SK-N-MC (cell line): ENCODE data around the gene BTNL3.
A peak's percentile ranks its signal among the peaks of the same experiment; 100 is the strongest.

Experiments
- DNase-seq: peaks from one replicate; pipeline ENCODE4 v3.0.0-alpha.2; 2011; ENCODE audit warnings: low read depth, low spot score
- H3K27ac ChIP-seq: fragments of 200-600 bp; sonication (generic); 2 replicates; pipeline ENCODE4 v1.5.1; 2016; ENCODE audit warnings: mixed run types
- H3K36me3 ChIP-seq: fragments of 200-600 bp; sonication (generic); 2 replicates; pipeline ENCODE4 v1.6.1; 2017; ENCODE audit warnings: antibody characterized with exemption, low read length, mixed read lengths; ENCODE audit not compliant: insufficient read depth
- H3K4me3 ChIP-seq: fragments of 200-600 bp; sonication (generic); 2 replicates; pipeline ENCODE4 v1.5.1; 2016
- H3K9ac ChIP-seq: fragments of 200-600 bp; sonication (generic); 2 replicates; pipeline ENCODE4 v1.8.0; 2017; ENCODE audit warnings: mixed run types, mixed read lengths; ENCODE audit not compliant: insufficient read length
- H3K9me3 ChIP-seq: fragments of 200-600 bp; sonication (generic); 2 replicates; pipeline ENCODE4 v1.6.1; 2017; ENCODE audit warnings: low read depth, mild to moderate bottlenecking, antibody characterized with exemption, low read length, moderate library complexity, mixed read lengths
- EZH2 ChIP-seq: fragments of 200-600 bp; sonication (generic); IDR thresholded peaks from one replicate; pipeline ENCODE4 v1.6.1; 2017; ENCODE audit warnings: antibody characterized with exemption
- FOXP2 ChIP-seq: optimal IDR thresholded peaks from 2 replicates; pipeline ENCODE3; 2011; ENCODE audit warnings: mild to moderate bottlenecking, moderate library complexity; ENCODE audit not compliant: insufficient read depth; ENCODE audit errors: extremely low read length, control extremely low read depth
- POLR2AphosphoS5 ChIP-seq: IDR thresholded peaks from 2 replicates; pipeline ENCODE4 v1.6.1; 2012; ENCODE audit warnings: mild to moderate bottlenecking, low read depth, low read length, borderline replicate concordance

BTNL3 gene

DNA sequence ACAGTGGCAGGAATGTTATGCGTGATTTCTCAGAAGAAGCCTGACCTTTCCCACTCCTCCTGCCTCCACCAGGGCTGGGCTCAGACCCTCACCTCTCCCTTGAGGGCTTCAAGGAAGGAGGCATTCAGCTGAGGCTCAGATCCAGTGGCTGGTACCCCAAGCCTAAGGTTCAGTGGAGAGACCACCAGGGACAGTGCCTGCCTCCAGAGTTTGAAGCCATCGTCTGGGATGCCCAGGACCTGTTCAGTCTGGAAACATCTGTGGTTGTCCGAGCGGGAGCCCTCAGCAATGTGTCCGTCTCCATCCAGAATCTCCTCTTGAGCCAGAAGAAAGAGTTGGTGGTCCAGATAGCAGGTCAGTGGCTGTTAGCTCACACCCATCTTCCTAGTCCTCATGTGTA is 61.4 kb downstream of the BTNL3 start:
- Histone ChIP-seq H3K9me3 (no peaks in the 10 kb centered on the region), H3K9ac (no peak overlapping the region), H3K4me3 (no peak overlapping the region), H3K27ac (no peak overlapping the region), H3K36me3 (no peaks in the 10 kb centered on the region)
- TF ChIP-seq POLR2AphosphoS5 (no peak), FOXP2 (no peak), EZH2 (no peak)
- no peak for DNase-seq

GRCh38 chr5:181051841-181052671 is 63.4 kb downstream of the BTNL3 start:
- no peak overlapping the region for H3K27ac ChIP-seq
- H3K9ac ChIP-seq, result no peak overlapping the region
- TF ChIP-seq POLR2AphosphoS5 (no peak), EZH2 (peak; percentile 54)
- no peaks in the 10 kb centered on the region for H3K36me3 ChIP-seq
- no peaks in the 10 kb centered on the region for H3K9me3 ChIP-seq
- no peak for DNase-seq
- H3K4me3 ChIP-seq, result peak overlapping the region; percentile 54

GRCh38 chr5:181052672-181053487 is 64.2 kb downstream of the BTNL3 start:
- no peak for DNase-seq
- no peaks in the 10 kb centered on the region for H3K36me3 ChIP-seq
- no peak overlapping the region for H3K27ac ChIP-seq
- TF ChIP-seq POLR2AphosphoS5, result no peak
- no peak for TF ChIP-seq FOXP2
- TF ChIP-seq EZH2, result no peak
- H3K9ac ChIP-seq, result no peak overlapping the region
- H3K4me3 ChIP-seq, result peak overlapping the region; percentile 75
- H3K9me3 ChIP-seq, result no peaks in the 10 kb centered on the region

DNA sequence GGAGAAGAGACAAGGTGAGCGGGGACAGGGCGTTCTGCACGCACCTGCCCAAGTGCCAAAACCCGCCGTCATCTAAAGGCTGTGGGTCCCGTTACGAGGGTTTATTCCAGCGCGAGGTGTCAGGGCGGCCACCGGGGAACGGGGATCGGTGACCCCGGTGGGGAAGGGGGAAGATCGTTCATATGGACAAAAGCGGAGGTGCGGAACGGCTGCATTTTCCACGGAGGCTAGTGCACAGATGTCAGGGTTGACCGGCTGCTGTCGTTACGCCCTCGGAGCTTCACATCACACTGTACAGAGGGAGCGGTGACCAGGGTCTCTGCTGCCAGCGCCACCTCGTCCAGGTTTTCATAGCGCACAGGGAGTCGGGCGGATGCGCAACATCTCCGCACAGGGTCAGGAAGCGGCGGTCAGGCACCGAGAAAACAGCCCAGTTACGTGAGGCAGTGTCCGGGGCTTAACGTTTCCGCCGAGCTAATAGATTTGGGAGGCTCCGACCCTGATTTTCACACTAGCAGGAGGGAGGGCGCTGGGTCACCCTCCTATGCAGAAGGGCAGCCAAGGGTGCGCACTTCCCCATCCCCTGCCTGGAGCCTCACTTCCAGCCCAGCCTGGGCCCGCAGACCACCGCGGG is 65.0 kb downstream of the BTNL3 start:
- Histone ChIP-seq H3K9ac (no peak overlapping the region), H3K27ac (no peak overlapping the region)
- no peak for DNase-seq

DNA sequence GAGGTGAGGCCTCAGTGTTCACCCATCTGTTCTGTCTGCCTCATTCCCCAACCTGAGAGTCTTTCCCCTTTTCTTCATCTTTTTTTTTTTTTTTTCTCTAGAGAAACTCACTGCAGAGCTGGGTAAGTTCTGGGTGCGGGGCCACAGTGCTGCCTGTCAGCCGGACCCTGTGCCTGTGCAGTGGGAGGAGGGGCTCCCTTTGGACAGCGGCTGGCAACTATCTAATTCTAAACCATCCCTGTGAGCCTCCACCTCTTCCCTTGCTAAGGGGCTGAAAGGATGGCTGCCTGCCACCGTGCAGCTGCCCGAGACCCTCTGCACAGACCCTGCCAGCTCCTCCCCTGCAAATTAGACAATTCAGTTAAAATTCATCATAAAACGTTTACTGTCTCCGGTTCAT is 65.5 kb downstream of the BTNL3 start:
- H3K27ac ChIP-seq, result no peak overlapping the region
- TF ChIP-seq FOXP2, result no peak
- no peak for TF ChIP-seq POLR2AphosphoS5
- no peak for TF ChIP-seq EZH2
- H3K4me3 ChIP-seq, result no peak overlapping the region
- no peaks in the 10 kb centered on the region for H3K9me3 ChIP-seq
- no peak for DNase-seq
- H3K9ac ChIP-seq, result no peak overlapping the region
- no peaks in the 10 kb centered on the region for H3K36me3 ChIP-seq

More for the DNA sequence above, 65.0 kb downstream of the BTNL3 start:
- no peaks in the 10 kb centered on the region for H3K9me3 ChIP-seq
- H3K36me3 ChIP-seq, result no peaks in the 10 kb centered on the region
- H3K4me3 ChIP-seq, result peak overlapping the region; percentile 75
- TF ChIP-seq FOXP2, result no peak
- TF ChIP-seq POLR2AphosphoS5, result no peak
- peak; percentile 65 for TF ChIP-seq EZH2

DNA sequence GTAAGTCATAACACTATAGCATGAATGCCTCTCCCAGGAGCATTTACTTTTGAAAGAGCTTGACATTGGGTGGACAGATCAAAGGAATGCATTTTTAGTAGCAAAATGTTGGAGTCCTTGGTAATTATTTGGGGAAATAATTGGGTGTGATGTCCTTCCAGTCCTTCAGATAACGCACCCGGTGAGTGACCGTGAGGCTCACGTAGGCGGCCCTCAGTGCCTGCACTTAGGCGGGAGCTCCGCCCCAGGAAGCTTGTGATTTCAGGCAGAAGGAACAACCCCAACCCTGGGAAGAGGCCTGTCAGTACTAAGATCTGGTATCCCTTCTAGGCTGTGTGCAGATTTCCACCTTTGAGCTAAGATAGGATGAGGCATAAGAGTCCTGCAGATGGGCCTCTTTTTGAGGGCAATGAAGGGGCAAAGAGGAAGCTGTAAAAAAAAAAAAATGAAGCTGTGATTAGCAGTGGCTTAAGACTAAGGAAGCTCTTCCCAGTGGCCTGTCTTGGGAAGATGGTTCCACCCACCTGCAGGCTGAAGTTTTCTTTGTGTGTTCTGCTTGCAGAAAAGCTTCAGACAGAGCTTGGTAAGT is 66.3 kb downstream of the BTNL3 start:
- H3K4me3 ChIP-seq, result no peak overlapping the region

More for the DNA sequence above, 66.3 kb downstream of the BTNL3 start:
- TF ChIP-seq EZH2 (no peak), FOXP2 (no peak), POLR2AphosphoS5 (no peak)
- Histone ChIP-seq H3K36me3 (no peaks in the 10 kb centered on the region), H3K9me3 (no peaks in the 10 kb centered on the region), H3K9ac (no peak overlapping the region), H3K27ac (no peak overlapping the region)
- DNase-seq, result no peak
